H1 (cell line): ENCODE data around the gene NUP205. TPM values are rescaled to one million over a fixed set of nuclear protein-coding genes. Genes with fewer than 3 reads are reported as not detected.

Source experiments
- BACH1 ChIP-seq: IDR thresholded peaks from 2 replicates; pipeline ENCODE4 v1.6.1; 2012; ENCODE audit warnings: low read length, improper control_type of control experiment
- HDAC6 ChIP-seq: IDR thresholded peaks from one replicate; pipeline ENCODE4 v1.7.1; 2012; ENCODE audit warnings: low read depth, mild to moderate bottlenecking, inconsistent platforms, low read length, moderate library complexity
- JUN ChIP-seq: IDR thresholded peaks from 2 replicates; pipeline ENCODE4 v1.6.1; 2011; ENCODE audit warnings: low read depth, mild to moderate bottlenecking, improper control_type of control experiment, low read length
- KDM4A ChIP-seq: IDR thresholded peaks from one replicate; pipeline ENCODE4 v1.7.1; 2012; ENCODE audit warnings: low read depth, mild to moderate bottlenecking, moderate library complexity, low read length, inconsistent platforms; ENCODE audit not compliant: severe bottlenecking
- POLR2A ChIP-seq, 2 experiments: IDR thresholded peaks; 1 replicate in 1 of 2; 2 replicates in 1 of 2; pipeline ENCODE4 v1.6.1; 2011; ENCODE audit warnings: low read depth in 2 of 2, low read length in 2 of 2, mild to moderate bottlenecking in 2 of 2; ENCODE audit errors: control extremely low read depth in 1 of 2
- SP2 ChIP-seq: IDR thresholded peaks from 2 replicates; pipeline ENCODE4 v1.6.1; 2012; ENCODE audit warnings: mild to moderate bottlenecking, low read length, inconsistent platforms
- USF2 ChIP-seq: IDR thresholded peaks from 2 replicates; pipeline ENCODE4 v1.6.1; 2011; ENCODE audit warnings: low read length, improper control_type of control experiment
- YY1 ChIP-seq: IDR thresholded peaks from 2 replicates; pipeline ENCODE4 v1.6.1; 2011; ENCODE audit warnings: low read depth, mild to moderate bottlenecking, low read length
- polyA plus RNA-seq, 7 experiments: library from polyadenylated mRNA; depleted of rRNA in 3 of 7; stranded (reverse) in 5 of 7; unstranded in 2 of 7; fragments of >200 nt in 5 of 7; fragments of 200-250 nt in 2 of 7; gene quantifications; 1 replicate in 5 of 7; 2 replicates in 1 of 7; 4 replicates in 1 of 7; pipeline versions ENCODE4 v1.2.1 to v1.2.3, GENCODE V29; 2011 to 2013; ENCODE audit warnings: missing spikeins in 2 of 7, mixed read lengths in 2 of 7
- small RNA-seq: library from polyadenylated mRNA; stranded (forward); fragments of <200 nt; extraction: miRNeasy Mini kit (QIAGEN cat#:217004); gene quantifications from one replicate; pipeline ENCODE3, GENCODE V24; 2013; ENCODE audit not compliant: insufficient read depth
- total RNA-seq: library from RNA; stranded (reverse); fragmentation: NEBNext Ultra II Directional; extraction: Animal tissue kit (Norgen Biotek cat#: 25700); gene quantifications from 2 replicates; pipeline ENCODE4 v1.2.1, GENCODE V29; 2021

Gene NUP205
- total and polyA plus RNA-seq, 2 of the 8 experiments (the other 6 are each of a cell fraction or from before 2014, with no cell fraction given) = 148 to 216 TPM

- TF ChIP-seq USF2 = no peak
- no peak for TF ChIP-seq SP2
- TF ChIP-seq JUN = no peak
- no peak for TF ChIP-seq BACH1
- no peak for TF ChIP-seq YY1
- no peak for TF ChIP-seq HDAC6
- TF ChIP-seq KDM4A = no peak
- no peak for TF ChIP-seq POLR2A (IDR thresholded peaks at IDR 0.05; ENCODE audit: control extremely low read depth in 1 of 2, low read depth in 2 of 2, low read length in 2 of 2)
- TF ChIP-seq, all 59 proteins: peak for 0
Observed at GRCh38 chr7:135697276-135698049, 139.7 kb downstream of the NUP205 start (continued).

Small RNAs within 50 kb of the gene (small RNA-seq; reads per million reads assigned to genes)
- not detected for gene RNU6-1154P

Other genes with a start within 250 kb of the NUP205 start
- 24.3 and 25.8 TPM in 2 replicates for gene CNOT4, start 47.8 kb upstream of the NUP205 start, total RNA-seq
- gene CNOT4, start 47.8 kb upstream of the NUP205 start, polyA plus RNA-seq (2011; rRNA removed) = 7.5 and 10.9 TPM in 2 replicates
- 36.7 and 36.9 TPM in 2 replicates for gene STMP1, start 104.6 kb downstream of the NUP205 start, total RNA-seq
- 14.3 and 22.7 TPM in 2 replicates for gene STMP1, start 104.6 kb downstream of the NUP205 start, polyA plus RNA-seq (2011; rRNA removed)
- 3.7 and 3.9 TPM in 2 replicates for gene SLC13A4, start 170.3 kb downstream of the NUP205 start, total RNA-seq
- gene SLC13A4, start 170.3 kb downstream of the NUP205 start, polyA plus RNA-seq (2011; rRNA removed) = 5.9 and 7.5 TPM in 2 replicates
- gene FAM180A, start 190.9 kb downstream of the NUP205 start, total RNA-seq = not detected in 2 replicates
- not detected in 2 replicates for gene FAM180A, start 190.9 kb downstream of the NUP205 start, polyA plus RNA-seq (2011; rRNA removed)